GM12878 (cell line): ENCODE data around the gene RPL36. TPM values are rescaled to one million over a fixed set of nuclear protein-coding genes. Genes with fewer than 3 reads are reported as not detected.

Experiments used
- ATAC-seq: fragments of 200-7000 bp; cut with Tn5 transposase; 3 replicates; pipeline ENCODE4 v1.9.1; 2020; ENCODE audit warnings: mild to moderate bottlenecking, moderate library complexity
- BruUV-seq: library from RNA; stranded (reverse); fragments of 400-500 nt; replicated peaks from 2 replicates; lab custom pipeline; 2021; lab: Mats Ljungman, UMichigan
- CTCF ChIA-PET: fragments of 300-600 bp; sonication (Branson Sonifier 250); formaldehyde crosslinking; extraction: SDS; loops from one replicate; lab custom pipeline; 2021; ENCODE audit warnings: inconsistent platforms; lab: Yijun Ruan, JAX
- POLR2A ChIA-PET: fragments of 350-600 bp; formaldehyde crosslinking; extraction: SDS; loops from one replicate; lab custom pipeline; 2021; ENCODE audit warnings: inconsistent platforms; lab: Charles Lee
- RAD21 ChIA-PET: fragments of 300-600 bp; sonication (Branson Sonifier 250); formaldehyde crosslinking; loops from one replicate; lab custom pipeline; 2023; ENCODE audit warnings: antibody characterized with exemption; ENCODE audit not compliant: unreplicated experiment; lab: Charles Lee
- SMC1A ChIA-PET: fragments of 300-600 bp; sonication (Branson Sonifier 250); formaldehyde crosslinking; loops from one replicate; lab custom pipeline; 2023; ENCODE audit not compliant: unreplicated experiment, uncharacterized antibody; lab: Charles Lee
- DNase-seq: peaks from one replicate; pipeline ENCODE4 v3.0.0-alpha.2; 2011; ENCODE audit warnings: low read depth, low spot score
- FAIRE-seq: peaks from 3 replicates; lab custom pipeline; 2011; peaks lifted over from hg19 to GRCh38; lab: Jason Lieb, UNC
- H2AFZ ChIP-seq: 2 replicates; pipeline ENCODE4 v1.6.0; 2011; ENCODE audit warnings: low read depth, low read length, control low read depth; ENCODE audit not compliant: control insufficient read depth
- H3K27ac ChIP-seq: 2 replicates; pipeline ENCODE4 v1.5.1; 2011; ENCODE audit warnings: control low read depth; ENCODE audit not compliant: control insufficient read depth, insufficient read depth
- H3K27me3 ChIP-seq, 2 experiments: replicated peaks in 1 of 2; 2 replicates each; pipeline versions ENCODE4 v1.6.0 to v1.6.1; 2011; ENCODE audit warnings: low read length in 1 of 2; ENCODE audit not compliant: control insufficient read depth in 2 of 2, insufficient read depth in 2 of 2
- H3K36me3 ChIP-seq, 2 experiments: 2 replicates each; pipeline ENCODE4 v1.5.1; 2011; ENCODE audit warnings: low read length in 1 of 2; ENCODE audit not compliant: control insufficient read depth in 2 of 2, insufficient read depth in 2 of 2
- H3K4me1 ChIP-seq: 2 replicates; pipeline ENCODE4 v1.6.1; 2011; ENCODE audit warnings: mild to moderate bottlenecking, low read length, moderate library complexity, mixed read lengths; ENCODE audit not compliant: control insufficient read depth, insufficient read depth
- H3K4me2 ChIP-seq: 2 replicates; pipeline ENCODE4 v1.6.0; 2011; ENCODE audit warnings: control low read depth; ENCODE audit not compliant: control insufficient read depth, insufficient read depth
- H3K4me3 ChIP-seq: fragments of 200-600 bp; sonication (generic); 2 replicates; pipeline ENCODE4 v1.5.1; 2016
- H3K79me2 ChIP-seq: 2 replicates; pipeline ENCODE4 v1.6.0; 2011; ENCODE audit warnings: low read length; ENCODE audit not compliant: control insufficient read depth, insufficient read depth
- H3K9ac ChIP-seq: 2 replicates; pipeline ENCODE4 v1.8.0; 2011; ENCODE audit warnings: low read length, control low read depth, mixed read lengths; ENCODE audit not compliant: control insufficient read depth, insufficient read depth
- H3K9me3 ChIP-seq: replicated peaks from 3 replicates; pipeline ENCODE4 v1.5.1; 2011; ENCODE audit warnings: mild to moderate bottlenecking, low read length; ENCODE audit not compliant: control insufficient read depth, insufficient read depth
- H4K20me1 ChIP-seq: 2 replicates; pipeline ENCODE4 v1.6.0; 2011; ENCODE audit not compliant: control insufficient read depth, insufficient read depth
- BACH1 ChIP-seq: fragments of 450-650 bp; IDR thresholded peaks from 2 replicates; pipeline ENCODE4 v1.6.1; 2017; ENCODE audit warnings: mild to moderate bottlenecking, borderline replicate concordance
- CREB1 ChIP-seq: IDR thresholded peaks from 2 replicates; pipeline ENCODE4 v1.6.1; 2012; ENCODE audit warnings: low read depth, mild to moderate bottlenecking, inconsistent platforms
- CREM ChIP-seq: IDR thresholded peaks from 2 replicates; pipeline ENCODE4 v1.6.1; 2014; ENCODE audit warnings: antibody characterized with exemption, low read depth
- GABPA ChIP-seq: IDR thresholded peaks from 2 replicates; pipeline ENCODE4 v1.6.1; 2014; ENCODE audit warnings: antibody characterized with exemption, low read depth, mild to moderate bottlenecking, inconsistent platforms
- GATAD2B ChIP-seq: fragments of 450-650 bp; conservative IDR thresholded peaks from 2 replicates; pipeline ENCODE4 v1.6.1; 2017; ENCODE audit warnings: low read depth, mild to moderate bottlenecking, moderate library complexity
- NFYB ChIP-seq: IDR thresholded peaks from 2 replicates; pipeline ENCODE4 v1.6.1; 2011; ENCODE audit warnings: low read depth, mild to moderate bottlenecking, low read length, improper control_type of control experiment, moderate library complexity; ENCODE audit not compliant: insufficient read depth
- NR2F1 ChIP-seq: fragments of 450-650 bp; conservative IDR thresholded peaks from 2 replicates; pipeline ENCODE4 v1.6.1; 2017; ENCODE audit warnings: mild to moderate bottlenecking
- RAD51 ChIP-seq: fragments of 450-650 bp; IDR thresholded peaks from 2 replicates; pipeline ENCODE4 v1.6.1; 2016; ENCODE audit warnings: moderate library complexity, mild to moderate bottlenecking, inconsistent platforms
- SRF ChIP-seq, 2 experiments: IDR thresholded peaks; 2 replicates each; pipeline ENCODE4 v1.6.1; 2011; ENCODE audit warnings: low read depth in 2 of 2, low read length in 2 of 2, mild to moderate bottlenecking in 1 of 2, moderate library complexity in 1 of 2
- TCF12 ChIP-seq: IDR thresholded peaks from 2 replicates; pipeline ENCODE4 v1.6.1; 2011; ENCODE audit warnings: low read depth, mild to moderate bottlenecking, low read length
- ZNF24 ChIP-seq: fragments of 450-650 bp; IDR thresholded peaks from 2 replicates; pipeline ENCODE4 v1.6.1; 2017; ENCODE audit warnings: antibody characterized with exemption, mild to moderate bottlenecking
- ZNF274 ChIP-seq: IDR thresholded peaks from one replicate; pipeline ENCODE4 v1.8.0; 2011; ENCODE audit not compliant: insufficient read length, insufficient read depth
- WGBS: methylation state at CpG from one replicate; pipeline ENCODE4 v1.1.6; 2016; ENCODE audit warnings: low lambda C conversion rate; ENCODE audit not compliant: insufficient replicate concordance, insufficient coverage; ENCODE audit errors: missing lambda C conversion rate; 5-methylcytosine and 5-hydroxymethylcytosine counted together
- in situ Hi-C: fragments of 300-500 bp; cut with MboI; formaldehyde crosslinking; loops from 9 replicates; pipeline ENCODE4 v1.14.3; 2018; ENCODE audit warnings: mixed read lengths
- intact Hi-C: fragments of 100-400 bp; cut with micrococcal nuclease; formaldehyde crosslinking; loops from one replicate; pipeline ENCODE4 v1.14.2; 2022; ENCODE audit not compliant: unreplicated experiment
- polyA plus RNA-seq, 11 experiments: library from polyadenylated mRNA; depleted of rRNA in 4 of 11; unstranded in 6 of 11; stranded (reverse) in 5 of 11; fragments of >200 nt; fragmentation: Nextera tagmentation in 4 of 11; fragmentation: Illumina TruSeq in 1 of 11; extraction: Ambion mirVana in 4 of 11; extraction: Trizol in 1 of 11; gene quantifications; 1 replicate in 1 of 11; 2 replicates in 10 of 11; pipeline versions ENCODE4 v1.2.1 to v1.2.3, GENCODE V29; 2011 to 2016; ENCODE audit warnings: inconsistent platforms in 2 of 11, missing spikeins in 2 of 11, low read depth in 1 of 11
- total RNA-seq, 4 experiments: library from RNA; depleted of rRNA in 3 of 4; stranded (reverse); fragments of >200 nt in 3 of 4; fragmentation: Illumina TruSeq in 1 of 4; extraction: Trizol in 1 of 4; gene quantifications; 2 replicates each; pipeline versions ENCODE4 v1.2.1 to v1.2.3, GENCODE V29; 2013 to 2021
- TF ChIP-seq, protein P1 (sequence below): fragments of 450-650 bp; formaldehyde crosslinking; IDR thresholded peaks from 2 replicates; pipeline ENCODE4 v1.5.0; 2022; ENCODE audit warnings: mild to moderate bottlenecking, missing genetic modification characterization
- TF ChIP-seq, protein P2 (sequence below): fragments of 150-350 bp; IDR thresholded peaks from 2 replicates; pipeline ENCODE4 v1.6.1; 2014; ENCODE audit warnings: mild to moderate bottlenecking, low read depth, low read length
- TF ChIP-seq, protein P3 (sequence below): fragments of 450-650 bp; IDR thresholded peaks from 2 replicates; pipeline ENCODE4 v1.6.1; 2018; ENCODE audit warnings: mild to moderate bottlenecking, low read depth, moderate library complexity; ENCODE audit not compliant: partially characterized antibody

The RPL36 gene
- total and polyA plus RNA-seq, 10 of the 15 experiments (the other 5 are each of a cell fraction or from before 2014, with no cell fraction given): 374 to 4,942 (median 2,053) TPM

DNA sequence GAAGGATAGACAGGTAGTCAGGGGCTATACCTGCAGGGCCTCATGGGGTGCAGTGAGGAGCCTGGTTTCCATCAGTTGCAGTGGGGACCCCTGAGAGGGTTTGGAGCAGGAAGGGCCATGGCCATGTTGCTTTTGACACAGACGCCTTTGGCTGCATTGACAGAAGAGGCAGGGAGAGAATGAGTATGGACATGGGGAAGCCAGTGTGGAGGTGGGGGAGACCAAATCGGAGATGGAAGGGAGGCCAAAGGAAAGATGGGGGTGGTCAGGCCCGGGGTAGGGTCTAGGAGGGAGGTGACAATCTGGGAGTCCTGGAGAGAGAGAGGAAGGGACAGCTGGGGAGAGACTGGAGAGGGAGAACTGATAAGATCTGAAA lies 8.0 kb upstream of the RPL36 start (continued):
- TF ChIP-seq SRF (IDR thresholded peaks at IDR 0.05; ENCODE audit: low read depth in 2 of 2, low read length in 2 of 2): no peak
- TF ChIP-seq, protein P1, sequence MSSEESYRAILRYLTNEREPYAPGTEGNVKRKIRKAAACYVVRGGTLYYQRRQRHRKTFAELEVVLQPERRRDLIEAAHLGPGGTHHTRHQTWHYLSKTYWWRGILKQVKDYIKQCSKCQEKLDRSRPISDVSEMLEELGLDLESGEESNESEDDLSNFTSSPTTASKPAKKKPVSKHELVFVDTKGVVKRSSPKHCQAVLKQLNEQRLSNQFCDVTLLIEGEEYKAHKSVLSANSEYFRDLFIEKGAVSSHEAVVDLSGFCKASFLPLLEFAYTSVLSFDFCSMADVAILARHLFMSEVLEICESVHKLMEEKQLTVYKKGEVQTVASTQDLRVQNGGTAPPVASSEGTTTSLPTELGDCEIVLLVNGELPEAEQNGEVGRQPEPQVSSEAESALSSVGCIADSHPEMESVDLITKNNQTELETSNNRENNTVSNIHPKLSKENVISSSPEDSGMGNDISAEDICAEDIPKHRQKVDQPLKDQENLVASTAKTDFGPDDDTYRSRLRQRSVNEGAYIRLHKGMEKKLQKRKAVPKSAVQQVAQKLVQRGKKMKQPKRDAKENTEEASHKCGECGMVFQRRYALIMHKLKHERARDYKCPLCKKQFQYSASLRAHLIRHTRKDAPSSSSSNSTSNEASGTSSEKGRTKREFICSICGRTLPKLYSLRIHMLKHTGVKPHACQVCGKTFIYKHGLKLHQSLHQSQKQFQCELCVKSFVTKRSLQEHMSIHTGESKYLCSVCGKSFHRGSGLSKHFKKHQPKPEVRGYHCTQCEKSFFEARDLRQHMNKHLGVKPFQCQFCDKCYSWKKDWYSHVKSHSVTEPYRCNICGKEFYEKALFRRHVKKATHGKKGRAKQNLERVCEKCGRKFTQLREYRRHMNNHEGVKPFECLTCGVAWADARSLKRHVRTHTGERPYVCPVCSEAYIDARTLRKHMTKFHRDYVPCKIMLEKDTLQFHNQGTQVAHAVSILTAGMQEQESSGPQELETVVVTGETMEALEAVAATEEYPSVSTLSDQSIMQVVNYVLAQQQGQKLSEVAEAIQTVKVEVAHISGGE (CRISPR knock-in tag): no peak
- TF ChIP-seq NR2F1: no peak
- no peak for TF ChIP-seq NFYB
- no peak for TF ChIP-seq GABPA
- no peak for TF ChIP-seq BACH1

DNA sequence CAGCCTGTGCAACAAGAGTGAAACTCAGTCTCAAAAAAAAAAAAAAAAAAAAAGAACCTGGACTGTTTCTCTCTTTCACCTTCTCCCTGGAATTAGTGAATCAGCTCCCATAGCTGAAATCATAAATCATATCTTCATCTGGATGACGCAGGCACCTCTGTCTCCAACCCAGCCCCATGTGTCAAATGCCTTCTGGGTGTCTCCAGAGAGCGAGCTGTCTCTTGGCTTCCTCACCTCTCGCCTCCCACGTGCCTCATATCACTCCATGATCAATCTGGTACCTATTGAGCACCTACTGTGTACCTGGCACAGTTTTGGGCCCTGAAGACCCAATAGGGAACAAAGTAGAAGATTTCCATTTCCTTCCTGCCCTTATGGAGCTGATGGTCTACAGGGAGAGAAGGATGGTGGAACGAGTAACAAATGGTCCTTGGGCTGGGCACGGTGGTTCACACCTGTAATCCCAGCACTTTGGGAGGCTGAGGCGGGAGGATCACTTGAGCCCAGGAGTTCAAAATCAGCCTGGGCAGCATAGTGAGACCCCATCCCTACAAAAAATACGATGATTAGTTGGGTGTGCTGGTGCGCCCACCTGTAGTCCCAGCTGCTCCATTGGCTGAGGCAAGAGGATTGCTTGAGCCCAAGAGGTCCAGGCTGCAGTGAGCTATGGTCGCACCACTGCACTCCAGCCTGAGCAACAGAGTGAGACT lies 6.8 kb upstream of the RPL36 start:
- POLR2A ChIA-PET: interaction anchor here (0.6 kb wide), 1 partner anchor 36 kb away, joined by 4 read pairs; no protein-coding TSS in a partner anchor
- H3K4me3 ChIP-seq: no peak overlapping the region
- no peak for TF ChIP-seq TCF12
- TF ChIP-seq GATAD2B: no peak
- TF ChIP-seq, protein P2, sequence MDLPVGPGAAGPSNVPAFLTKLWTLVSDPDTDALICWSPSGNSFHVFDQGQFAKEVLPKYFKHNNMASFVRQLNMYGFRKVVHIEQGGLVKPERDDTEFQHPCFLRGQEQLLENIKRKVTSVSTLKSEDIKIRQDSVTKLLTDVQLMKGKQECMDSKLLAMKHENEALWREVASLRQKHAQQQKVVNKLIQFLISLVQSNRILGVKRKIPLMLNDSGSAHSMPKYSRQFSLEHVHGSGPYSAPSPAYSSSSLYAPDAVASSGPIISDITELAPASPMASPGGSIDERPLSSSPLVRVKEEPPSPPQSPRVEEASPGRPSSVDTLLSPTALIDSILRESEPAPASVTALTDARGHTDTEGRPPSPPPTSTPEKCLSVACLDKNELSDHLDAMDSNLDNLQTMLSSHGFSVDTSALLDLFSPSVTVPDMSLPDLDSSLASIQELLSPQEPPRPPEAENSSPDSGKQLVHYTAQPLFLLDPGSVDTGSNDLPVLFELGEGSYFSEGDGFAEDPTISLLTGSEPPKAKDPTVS: no peak
- TF ChIP-seq CREM: no peak
- TF ChIP-seq, protein P3, sequence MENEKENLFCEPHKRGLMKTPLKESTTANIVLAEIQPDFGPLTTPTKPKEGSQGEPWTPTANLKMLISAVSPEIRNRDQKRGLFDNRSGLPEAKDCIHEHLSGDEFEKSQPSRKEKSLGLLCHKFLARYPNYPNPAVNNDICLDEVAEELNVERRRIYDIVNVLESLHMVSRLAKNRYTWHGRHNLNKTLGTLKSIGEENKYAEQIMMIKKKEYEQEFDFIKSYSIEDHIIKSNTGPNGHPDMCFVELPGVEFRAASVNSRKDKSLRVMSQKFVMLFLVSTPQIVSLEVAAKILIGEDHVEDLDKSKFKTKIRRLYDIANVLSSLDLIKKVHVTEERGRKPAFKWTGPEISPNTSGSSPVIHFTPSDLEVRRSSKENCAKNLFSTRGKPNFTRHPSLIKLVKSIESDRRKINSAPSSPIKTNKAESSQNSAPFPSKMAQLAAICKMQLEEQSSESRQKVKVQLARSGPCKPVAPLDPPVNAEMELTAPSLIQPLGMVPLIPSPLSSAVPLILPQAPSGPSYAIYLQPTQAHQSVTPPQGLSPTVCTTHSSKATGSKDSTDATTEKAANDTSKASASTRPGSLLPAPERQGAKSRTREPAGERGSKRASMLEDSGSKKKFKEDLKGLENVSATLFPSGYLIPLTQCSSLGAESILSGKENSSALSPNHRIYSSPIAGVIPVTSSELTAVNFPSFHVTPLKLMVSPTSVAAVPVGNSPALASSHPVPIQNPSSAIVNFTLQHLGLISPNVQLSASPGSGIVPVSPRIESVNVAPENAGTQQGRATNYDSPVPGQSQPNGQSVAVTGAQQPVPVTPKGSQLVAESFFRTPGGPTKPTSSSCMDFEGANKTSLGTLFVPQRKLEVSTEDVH: no peak
- no peak for TF ChIP-seq ZNF274
- no peak for TF ChIP-seq ZNF24
- no peak for TF ChIP-seq CREB1
- no peak for TF ChIP-seq RAD51

More for the DNA sequence above, 6.8 kb upstream of the RPL36 start:
- ATAC-seq: no peak
- intact Hi-C loops: no loop called here
- Histone ChIP-seq H3K36me3 (no peaks in the 10 kb centered on the region; a peak in 1 of 4 replicates), H3K4me2 (no peak overlapping the region), H3K4me1 (peaks cover 5% of the 10 kb centered on the region; the same call in 1 of the 2 replicates), H3K27me3 (no peaks in the 10 kb centered on the region), H3K9me3 (no peaks in the 10 kb centered on the region; the same call in 2 of the 3 replicates), H3K27ac (no peak overlapping the region), H3K79me2 (peaks cover 12% of the 10 kb centered on the region), H3K9ac (no peak overlapping the region), H2AFZ (no peak overlapping the region), H4K20me1 (no peaks in the 10 kb centered on the region)
- CTCF ChIA-PET: no interaction called here
- FAIRE-seq: no peak
- 68% methylated on average over 10 of the region's 10 CpGs for WGBS
- DNase-seq: no peak
- SMC1A ChIA-PET: no interaction called here
- RAD21 ChIA-PET: no interaction called here
- BruUV-seq: no TSS peak
- in situ Hi-C loops: loop anchor here (10.0 kb wide), 1 partner anchor 1439 kb away; the partner anchor contains the start of gene YJU2
